NB4 (cell line): ENCODE results near the gene KHDRBS1.
A peak's percentile ranks its signal among the peaks of the same experiment; 100 is the strongest.
"Not testable (repeated sequence)": the region's sequence is repeated elsewhere in the genome, so short reads cannot be mapped to it uniquely, and the experiment has no call there.

Experiments used
- DNase-seq: peaks from one replicate; pipeline ENCODE4 v3.0.0; 2010; ENCODE audit warnings: low read depth
- H3K4me3 ChIP-seq: one replicate; pipeline ENCODE4 v1.5.1; 2011; ENCODE audit warnings: mild to moderate bottlenecking, low read depth, low read length, moderate library complexity
- CTCF ChIP-seq: IDR thresholded peaks from one replicate; pipeline ENCODE4 v1.5.1; 2012; ENCODE audit warnings: low read depth, low read length
- MYC ChIP-seq: IDR thresholded peaks from 2 replicates; pipeline ENCODE4 v1.6.1; 2011; ENCODE audit warnings: low read depth, low read length
- POLR2A ChIP-seq: IDR thresholded peaks from 2 replicates; pipeline ENCODE4 v1.6.1; 2011; ENCODE audit warnings: mild to moderate bottlenecking; ENCODE audit not compliant: insufficient read length; ENCODE audit errors: extremely low read depth
- TF ChIP-seq, protein P1 (sequence below): IDR thresholded peaks from 2 replicates; pipeline ENCODE4 v1.6.1; 2011; ENCODE audit warnings: low read depth, low read length

Gene KHDRBS1

GRCh38 chr1:32072622-32073298 lies 59.1 kb downstream of the KHDRBS1 start, which contains the start of gene TMEM39B:
Gene TMEM39B (plus strand): TSS chr1:32072939. CDS start chr1:32073048, 109 bp downstream.
- TF ChIP-seq MYC, result peak; percentile 45; the same call in 1 of the 2 replicates
- TF ChIP-seq CTCF, result no peak
- TF ChIP-seq POLR2A, result peak; percentile 65
- TF ChIP-seq, protein P1, sequence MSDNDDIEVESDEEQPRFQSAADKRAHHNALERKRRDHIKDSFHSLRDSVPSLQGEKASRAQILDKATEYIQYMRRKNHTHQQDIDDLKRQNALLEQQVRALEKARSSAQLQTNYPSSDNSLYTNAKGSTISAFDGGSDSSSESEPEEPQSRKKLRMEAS, result no peak; the same call in none of the 2 replicates
- H3K4me3 ChIP-seq, result peak within 1 kb of the TSS; percentile 68
- DNase-seq, result peak; percentile 97

DNA sequence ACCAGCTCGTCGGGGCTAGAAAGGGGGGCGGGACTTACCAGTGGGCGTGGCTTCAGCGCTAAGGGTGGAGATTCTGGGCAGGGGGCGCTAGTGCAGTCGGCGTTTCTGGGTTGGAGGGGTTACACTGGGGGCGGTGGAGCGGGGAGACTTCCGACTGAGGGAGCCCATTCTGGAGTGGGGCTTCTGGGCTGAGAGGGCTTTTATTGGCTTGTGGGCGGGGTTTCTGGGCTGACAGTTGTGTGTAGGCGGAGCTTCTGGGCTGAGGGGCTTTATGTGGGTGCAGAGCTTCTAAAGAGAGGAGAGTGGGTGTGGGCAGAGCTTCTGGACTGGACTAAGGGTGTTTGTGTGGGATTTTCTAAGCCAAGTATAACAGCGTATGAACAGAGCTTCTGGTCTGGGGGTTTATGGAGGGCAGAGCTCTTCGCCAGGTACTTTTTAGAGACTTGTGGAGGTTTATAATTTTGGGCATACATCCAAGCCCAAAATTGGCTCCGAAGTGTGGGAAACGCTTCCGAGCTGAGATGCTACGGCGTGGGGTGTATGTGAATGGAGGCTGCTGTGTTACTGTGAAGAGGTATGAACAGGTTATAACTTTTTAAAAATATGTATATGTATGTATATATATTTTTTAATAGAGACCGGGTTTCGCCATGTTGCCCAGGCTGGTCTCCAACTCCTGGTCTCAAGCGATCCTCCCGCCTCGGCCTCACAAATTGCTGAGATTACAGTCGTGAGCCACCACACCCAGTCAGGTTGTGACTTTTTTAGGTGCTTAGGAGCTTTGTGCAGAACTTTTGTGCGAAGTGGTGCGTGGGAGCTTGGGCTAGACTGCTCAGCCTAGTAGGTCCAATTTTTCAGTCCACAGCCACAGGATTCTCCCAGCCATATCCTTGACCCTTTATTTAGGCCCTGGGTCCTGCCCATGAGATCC lies 59.9 kb downstream of the KHDRBS1 start:
- DNase-seq, result no peak
- TF ChIP-seq MYC, result no peak
- TF ChIP-seq, protein P1, result no peak
- TF ChIP-seq CTCF, result no peak
- TF ChIP-seq POLR2A, result no peak

DNA sequence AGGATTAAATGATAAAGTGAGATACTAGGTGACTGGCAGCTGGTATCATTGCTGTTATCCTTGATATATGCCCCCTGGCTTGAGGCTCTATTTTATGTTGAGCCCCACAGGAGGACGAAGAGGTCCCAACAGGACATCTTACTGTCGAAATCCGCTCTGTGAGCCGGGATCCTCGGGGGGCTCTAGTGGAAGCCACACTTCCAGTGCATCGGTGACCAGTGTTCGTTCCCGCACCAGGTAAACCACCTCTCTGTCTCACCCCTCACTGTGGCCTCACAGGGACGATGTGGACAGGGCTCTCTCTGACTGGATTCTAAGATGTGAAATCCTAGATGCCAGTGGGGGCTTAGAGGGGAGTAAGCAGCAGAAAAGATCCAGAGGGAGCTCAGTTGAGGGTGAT lies 61.2 kb downstream of the KHDRBS1 start:
- TF ChIP-seq, protein P1, result no peak
- no peak for TF ChIP-seq CTCF
- no peak for TF ChIP-seq MYC
- no peak for TF ChIP-seq POLR2A
- no peak for DNase-seq
- no peak overlapping the region for H3K4me3 ChIP-seq

More for the DNA sequence above, 59.9 kb downstream of the KHDRBS1 start:
- peak overlapping the region; percentile 68 for H3K4me3 ChIP-seq

- no peak for DNase-seq
- H3K4me3 ChIP-seq, result no peak overlapping the region
- no peak for TF ChIP-seq POLR2A
- TF ChIP-seq, protein P1, result no peak
These were observed 63.8 kb downstream of the KHDRBS1 start for GRCh38 chr1:32077451-32077850.

DNA sequence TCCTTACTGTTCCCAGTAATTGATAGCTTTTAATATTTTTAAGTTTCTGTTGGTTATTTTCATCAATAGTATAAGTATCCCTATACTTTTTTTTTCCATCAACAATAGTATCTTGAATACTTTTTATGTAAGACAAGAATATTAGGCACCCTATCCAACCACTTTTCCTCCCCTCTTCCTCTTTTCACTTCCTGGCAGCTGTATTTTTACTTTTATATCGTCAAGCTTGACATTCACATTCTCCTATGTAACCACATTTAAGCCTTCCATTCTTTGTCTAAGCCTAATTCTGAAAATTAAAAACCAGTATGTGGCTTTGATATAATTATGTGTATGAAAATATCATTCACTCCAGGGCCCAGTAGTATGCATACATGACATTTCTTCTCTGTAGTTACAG lies 68.4 kb downstream of the KHDRBS1 start:
- no peak overlapping the region for H3K4me3 ChIP-seq
- no peak for DNase-seq
- no peak for TF ChIP-seq MYC
- TF ChIP-seq, protein P1, result no peak
- TF ChIP-seq CTCF, result no peak
- no peak for TF ChIP-seq POLR2A

DNA sequence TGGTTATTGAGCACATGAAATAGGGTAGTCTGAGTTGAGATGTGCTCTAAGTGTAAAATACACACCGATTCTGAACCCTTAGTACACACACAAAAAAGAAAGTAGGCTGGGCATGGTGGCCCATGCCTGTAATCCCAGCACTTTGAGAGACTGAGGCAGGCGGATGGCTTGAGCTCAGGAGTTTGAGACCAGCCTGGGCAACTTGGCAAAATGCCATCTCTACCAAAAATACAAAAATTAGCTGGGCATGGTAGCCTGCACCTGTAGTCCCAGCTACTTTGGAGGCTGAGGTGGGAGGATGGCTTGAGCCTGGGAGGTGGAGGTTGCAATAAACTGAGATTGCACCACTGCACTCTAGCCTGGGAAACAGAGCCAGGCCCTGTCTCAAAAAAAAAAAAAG lies 72.7 kb downstream of the KHDRBS1 start:
- not testable (repeated sequence) for H3K4me3 ChIP-seq, DNase-seq
